ENCODE results near the gene COG5. TPM values are rescaled to one million over a fixed set of nuclear protein-coding genes. Genes with fewer than 3 reads are reported as not detected.

The COG5 gene
- total and polyA plus RNA-seq, 2 experiments from 2014 or later = 15.4 to 36.5 TPM

DNA sequence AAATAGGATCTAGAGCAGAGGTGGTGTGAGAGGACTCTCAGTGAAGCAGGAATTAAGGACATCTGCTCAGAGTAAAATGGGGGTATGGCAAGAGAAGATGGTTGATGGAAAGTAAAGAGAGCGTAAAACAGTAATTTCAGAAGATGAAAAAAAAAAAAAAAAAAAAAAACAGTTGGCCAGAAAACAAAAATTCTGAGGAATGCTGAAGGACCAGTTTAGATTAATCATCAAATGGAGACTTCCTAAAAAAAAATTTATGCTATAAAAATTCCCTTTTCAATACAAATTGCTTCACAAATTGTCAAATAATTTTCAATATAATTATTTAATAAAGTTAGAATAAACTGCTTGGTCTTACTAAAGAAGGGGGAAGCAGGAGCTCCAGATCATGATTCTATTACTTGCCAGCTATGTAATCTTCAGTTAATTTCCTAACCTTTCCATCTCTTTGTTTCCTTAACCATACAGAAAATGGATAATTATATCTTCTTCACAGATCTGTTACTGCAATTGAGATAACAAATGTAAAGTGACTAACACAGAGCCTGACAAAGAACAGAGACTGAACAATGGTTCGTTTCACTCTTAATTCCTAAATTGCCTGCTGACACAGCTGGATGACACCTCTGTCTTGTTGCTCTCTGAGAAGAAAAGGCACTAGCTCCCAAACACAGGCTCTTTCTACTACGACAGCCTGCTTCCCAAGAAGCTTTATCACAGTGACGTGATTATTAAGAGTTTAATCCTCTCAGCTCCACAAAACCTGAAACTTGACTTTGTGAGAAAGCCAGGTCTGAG is 158.8 kb downstream of the COG5 start:
- TF ChIP-seq EZH2 (IDR thresholded peaks at IDR 0.05; ENCODE audit: low read depth, unreplicated experiment) = no peak
- no peak for TF ChIP-seq JUNB (IDR thresholded peaks at IDR 0.05; ENCODE audit: unreplicated experiment)
- TF ChIP-seq, protein P1, sequence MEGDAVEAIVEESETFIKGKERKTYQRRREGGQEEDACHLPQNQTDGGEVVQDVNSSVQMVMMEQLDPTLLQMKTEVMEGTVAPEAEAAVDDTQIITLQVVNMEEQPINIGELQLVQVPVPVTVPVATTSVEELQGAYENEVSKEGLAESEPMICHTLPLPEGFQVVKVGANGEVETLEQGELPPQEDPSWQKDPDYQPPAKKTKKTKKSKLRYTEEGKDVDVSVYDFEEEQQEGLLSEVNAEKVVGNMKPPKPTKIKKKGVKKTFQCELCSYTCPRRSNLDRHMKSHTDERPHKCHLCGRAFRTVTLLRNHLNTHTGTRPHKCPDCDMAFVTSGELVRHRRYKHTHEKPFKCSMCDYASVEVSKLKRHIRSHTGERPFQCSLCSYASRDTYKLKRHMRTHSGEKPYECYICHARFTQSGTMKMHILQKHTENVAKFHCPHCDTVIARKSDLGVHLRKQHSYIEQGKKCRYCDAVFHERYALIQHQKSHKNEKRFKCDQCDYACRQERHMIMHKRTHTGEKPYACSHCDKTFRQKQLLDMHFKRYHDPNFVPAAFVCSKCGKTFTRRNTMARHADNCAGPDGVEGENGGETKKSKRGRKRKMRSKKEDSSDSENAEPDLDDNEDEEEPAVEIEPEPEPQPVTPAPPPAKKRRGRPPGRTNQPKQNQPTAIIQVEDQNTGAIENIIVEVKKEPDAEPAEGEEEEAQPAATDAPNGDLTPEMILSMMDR (conservative IDR thresholded peaks at IDR 0.05; ENCODE audit: low read depth in 2 of 2) = no peak
- no peak for TF ChIP-seq ZNF331 (CRISPR knock-in tag; IDR thresholded peaks at IDR 0.05; ENCODE audit: low read depth)
- no peak for TF ChIP-seq STAT1 (IDR thresholded peaks at IDR 0.05; ENCODE audit: unreplicated experiment)
- TF ChIP-seq, protein P2, sequence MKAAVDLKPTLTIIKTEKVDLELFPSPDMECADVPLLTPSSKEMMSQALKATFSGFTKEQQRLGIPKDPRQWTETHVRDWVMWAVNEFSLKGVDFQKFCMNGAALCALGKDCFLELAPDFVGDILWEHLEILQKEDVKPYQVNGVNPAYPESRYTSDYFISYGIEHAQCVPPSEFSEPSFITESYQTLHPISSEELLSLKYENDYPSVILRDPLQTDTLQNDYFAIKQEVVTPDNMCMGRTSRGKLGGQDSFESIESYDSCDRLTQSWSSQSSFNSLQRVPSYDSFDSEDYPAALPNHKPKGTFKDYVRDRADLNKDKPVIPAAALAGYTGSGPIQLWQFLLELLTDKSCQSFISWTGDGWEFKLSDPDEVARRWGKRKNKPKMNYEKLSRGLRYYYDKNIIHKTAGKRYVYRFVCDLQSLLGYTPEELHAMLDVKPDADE (IDR thresholded peaks at IDR 0.05) = no peak
- TF ChIP-seq CREB1 (CRISPR knock-in tag; IDR thresholded peaks at IDR 0.05; ENCODE audit: low read depth) = no peak
- TF ChIP-seq, protein P3, sequence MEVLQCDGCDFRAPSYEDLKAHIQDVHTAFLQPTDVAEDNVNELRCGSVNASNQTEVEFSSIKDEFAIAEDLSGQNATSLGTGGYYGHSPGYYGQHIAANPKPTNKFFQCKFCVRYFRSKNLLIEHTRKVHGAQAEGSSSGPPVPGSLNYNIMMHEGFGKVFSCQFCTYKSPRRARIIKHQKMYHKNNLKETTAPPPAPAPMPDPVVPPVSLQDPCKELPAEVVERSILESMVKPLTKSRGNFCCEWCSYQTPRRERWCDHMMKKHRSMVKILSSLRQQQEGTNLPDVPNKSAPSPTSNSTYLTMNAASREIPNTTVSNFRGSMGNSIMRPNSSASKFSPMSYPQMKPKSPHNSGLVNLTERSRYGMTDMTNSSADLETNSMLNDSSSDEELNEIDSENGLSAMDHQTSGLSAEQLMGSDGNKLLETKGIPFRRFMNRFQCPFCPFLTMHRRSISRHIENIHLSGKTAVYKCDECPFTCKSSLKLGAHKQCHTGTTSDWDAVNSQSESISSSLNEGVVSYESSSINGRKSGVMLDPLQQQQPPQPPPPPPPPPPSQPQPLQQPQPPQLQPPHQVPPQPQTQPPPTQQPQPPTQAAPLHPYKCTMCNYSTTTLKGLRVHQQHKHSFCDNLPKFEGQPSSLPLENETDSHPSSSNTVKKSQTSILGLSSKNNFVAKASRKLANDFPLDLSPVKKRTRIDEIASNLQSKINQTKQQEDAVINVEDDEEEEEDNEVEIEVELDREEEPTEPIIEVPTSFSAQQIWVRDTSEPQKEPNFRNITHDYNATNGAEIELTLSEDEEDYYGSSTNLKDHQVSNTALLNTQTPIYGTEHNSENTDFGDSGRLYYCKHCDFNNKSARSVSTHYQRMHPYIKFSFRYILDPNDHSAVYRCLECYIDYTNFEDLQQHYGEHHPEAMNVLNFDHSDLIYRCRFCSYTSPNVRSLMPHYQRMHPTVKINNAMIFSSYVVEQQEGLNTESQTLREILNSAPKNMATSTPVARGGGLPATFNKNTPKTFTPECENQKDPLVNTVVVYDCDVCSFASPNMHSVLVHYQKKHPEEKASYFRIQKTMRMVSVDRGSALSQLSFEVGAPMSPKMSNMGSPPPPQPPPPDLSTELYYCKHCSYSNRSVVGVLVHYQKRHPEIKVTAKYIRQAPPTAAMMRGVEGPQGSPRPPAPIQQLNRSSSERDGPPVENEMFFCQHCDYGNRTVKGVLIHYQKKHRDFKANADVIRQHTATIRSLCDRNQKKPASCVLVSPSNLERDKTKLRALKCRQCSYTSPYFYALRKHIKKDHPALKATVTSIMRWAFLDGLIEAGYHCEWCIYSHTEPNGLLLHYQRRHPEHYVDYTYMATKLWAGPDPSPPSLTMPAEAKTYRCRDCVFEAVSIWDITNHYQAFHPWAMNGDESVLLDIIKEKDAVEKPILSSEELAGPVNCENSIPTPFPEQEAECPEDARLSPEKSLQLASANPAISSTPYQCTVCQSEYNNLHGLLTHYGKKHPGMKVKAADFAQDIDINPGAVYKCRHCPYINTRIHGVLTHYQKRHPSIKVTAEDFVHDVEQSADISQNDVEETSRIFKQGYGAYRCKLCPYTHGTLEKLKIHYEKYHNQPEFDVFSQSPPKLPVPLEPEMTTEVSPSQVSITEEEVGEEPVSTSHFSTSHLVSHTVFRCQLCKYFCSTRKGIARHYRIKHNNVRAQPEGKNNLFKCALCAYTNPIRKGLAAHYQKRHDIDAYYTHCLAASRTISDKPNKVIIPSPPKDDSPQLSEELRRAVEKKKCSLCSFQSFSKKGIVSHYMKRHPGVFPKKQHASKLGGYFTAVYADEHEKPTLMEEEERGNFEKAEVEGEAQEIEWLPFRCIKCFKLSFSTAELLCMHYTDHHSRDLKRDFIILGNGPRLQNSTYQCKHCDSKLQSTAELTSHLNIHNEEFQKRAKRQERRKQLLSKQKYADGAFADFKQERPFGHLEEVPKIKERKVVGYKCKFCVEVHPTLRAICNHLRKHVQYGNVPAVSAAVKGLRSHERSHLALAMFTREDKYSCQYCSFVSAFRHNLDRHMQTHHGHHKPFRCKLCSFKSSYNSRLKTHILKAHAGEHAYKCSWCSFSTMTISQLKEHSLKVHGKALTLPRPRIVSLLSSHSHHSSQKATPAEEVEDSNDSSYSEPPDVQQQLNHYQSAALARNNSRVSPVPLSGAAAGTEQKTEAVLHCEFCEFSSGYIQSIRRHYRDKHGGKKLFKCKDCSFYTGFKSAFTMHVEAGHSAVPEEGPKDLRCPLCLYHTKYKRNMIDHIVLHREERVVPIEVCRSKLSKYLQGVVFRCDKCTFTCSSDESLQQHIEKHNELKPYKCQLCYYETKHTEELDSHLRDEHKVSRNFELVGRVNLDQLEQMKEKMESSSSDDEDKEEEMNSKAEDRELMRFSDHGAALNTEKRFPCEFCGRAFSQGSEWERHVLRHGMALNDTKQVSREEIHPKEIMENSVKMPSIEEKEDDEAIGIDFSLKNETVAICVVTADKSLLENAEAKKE (CRISPR knock-in tag; IDR thresholded peaks at IDR 0.05) = no peak
- TF ChIP-seq EZH2phosphoT487 (IDR thresholded peaks at IDR 0.05; ENCODE audit: unreplicated experiment) = no peak
- TF ChIP-seq, protein P4, sequence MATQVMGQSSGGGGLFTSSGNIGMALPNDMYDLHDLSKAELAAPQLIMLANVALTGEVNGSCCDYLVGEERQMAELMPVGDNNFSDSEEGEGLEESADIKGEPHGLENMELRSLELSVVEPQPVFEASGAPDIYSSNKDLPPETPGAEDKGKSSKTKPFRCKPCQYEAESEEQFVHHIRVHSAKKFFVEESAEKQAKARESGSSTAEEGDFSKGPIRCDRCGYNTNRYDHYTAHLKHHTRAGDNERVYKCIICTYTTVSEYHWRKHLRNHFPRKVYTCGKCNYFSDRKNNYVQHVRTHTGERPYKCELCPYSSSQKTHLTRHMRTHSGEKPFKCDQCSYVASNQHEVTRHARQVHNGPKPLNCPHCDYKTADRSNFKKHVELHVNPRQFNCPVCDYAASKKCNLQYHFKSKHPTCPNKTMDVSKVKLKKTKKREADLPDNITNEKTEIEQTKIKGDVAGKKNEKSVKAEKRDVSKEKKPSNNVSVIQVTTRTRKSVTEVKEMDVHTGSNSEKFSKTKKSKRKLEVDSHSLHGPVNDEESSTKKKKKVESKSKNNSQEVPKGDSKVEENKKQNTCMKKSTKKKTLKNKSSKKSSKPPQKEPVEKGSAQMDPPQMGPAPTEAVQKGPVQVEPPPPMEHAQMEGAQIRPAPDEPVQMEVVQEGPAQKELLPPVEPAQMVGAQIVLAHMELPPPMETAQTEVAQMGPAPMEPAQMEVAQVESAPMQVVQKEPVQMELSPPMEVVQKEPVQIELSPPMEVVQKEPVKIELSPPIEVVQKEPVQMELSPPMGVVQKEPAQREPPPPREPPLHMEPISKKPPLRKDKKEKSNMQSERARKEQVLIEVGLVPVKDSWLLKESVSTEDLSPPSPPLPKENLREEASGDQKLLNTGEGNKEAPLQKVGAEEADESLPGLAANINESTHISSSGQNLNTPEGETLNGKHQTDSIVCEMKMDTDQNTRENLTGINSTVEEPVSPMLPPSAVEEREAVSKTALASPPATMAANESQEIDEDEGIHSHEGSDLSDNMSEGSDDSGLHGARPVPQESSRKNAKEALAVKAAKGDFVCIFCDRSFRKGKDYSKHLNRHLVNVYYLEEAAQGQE (IDR thresholded peaks at IDR 0.05; ENCODE audit: unreplicated experiment) = no peak
- TF ChIP-seq POLR2AphosphoS5 (IDR thresholded peaks at IDR 0.05; ENCODE audit: low read depth) = no peak
- TF ChIP-seq NANOG (IDR thresholded peaks at IDR 0.05; ENCODE audit: borderline replicate concordance) = no peak
- no peak for TF ChIP-seq ZNF114 (CRISPR knock-in tag; IDR thresholded peaks at IDR 0.05)
- H3K27me3 Mint-ChIP-seq (ENCODE audit: insufficient read depth, low read depth, poor library complexity) = peaks cover 2% of the 10 kb centered on the region
- no peak overlapping the region for H3K27ac Mint-ChIP-seq
- peak; percentile 78 for ATAC-seq
- no peaks in the 10 kb centered on the region for H3K36me3 Mint-ChIP-seq (ENCODE audit: low read depth)
- Histone ChIP-seq H3K4me3 (no peak overlapping the region), H3K27ac (ENCODE audit: low read depth) (peak overlapping the region; percentile 8; the same call in 1 of the 2 replicates), H4K20me1 (replicated peaks; ENCODE audit: insufficient read depth) (no peaks in the 10 kb centered on the region), H3K4me1 (ENCODE audit: insufficient read depth) (no peaks in the 10 kb centered on the region), H3K27me3 (ENCODE audit: insufficient read depth) (no peaks in the 10 kb centered on the region), H3K36me3 (ENCODE audit: insufficient read depth) (no peaks in the 10 kb centered on the region), H2AFZ (no peak overlapping the region), H3K79me2 (replicated peaks; ENCODE audit: insufficient read depth) (no peaks in the 10 kb centered on the region), H3K9me2 (ENCODE audit: insufficient read depth) (no peaks in the 10 kb centered on the region), H3F3A (replicated peaks; ENCODE audit: low read depth) (no peaks in the 10 kb centered on the region), H3K4me2 (no peak overlapping the region)
- no peak overlapping the region for H3K4me3 Mint-ChIP-seq
- no peaks in the 10 kb centered on the region for H3K9me3 Mint-ChIP-seq
- DNase-seq (ENCODE audit: low spot score) = peak; percentile 12
- peaks cover 8% of the 10 kb centered on the region; the same call in 2 of the 3 replicates for H3K4me1 Mint-ChIP-seq
